Measurements from ENCODE around the gene HS1BP3. TPM values are rescaled to one million over a fixed set of nuclear protein-coding genes. Genes with fewer than 3 reads are reported as not detected.

Gene HS1BP3
- total RNA-seq: 1 to 10 TPM; 7.9 to 9.0 TPM

GRCh38 chr2:20650877-20651730, at the start of gene HS1BP3:
Gene HS1BP3 (minus strand): TSS chr2:20651098. CDS start chr2:20651063, 35 bp downstream.
- CTCF ChIA-PET: interaction anchor here (0.6 to 3.7 kb wide), 18 partner anchors 9 to 353 kb away, joined by 3 to 24 read pairs (median 6); partner anchors contain the start of gene RHOB

GRCh38 chr2:20698916-20699613, 48.2 kb upstream of the HS1BP3 start:
- CTCF ChIA-PET: interaction anchor here (0.9 kb wide), 1 partner anchor 15 kb away, joined by 4 read pairs; no protein-coding TSS in a partner anchor
- POLR2A ChIA-PET: no interaction called here

More at GRCh38 chr2:20650877-20651730, at the start of gene HS1BP3:
- POLR2A ChIA-PET: interaction anchor here (1.7 to 2.5 kb wide), 2 partner anchors 10 to 204 kb away, joined by 8 to 40 read pairs; partner anchors contain the start of gene RHOB

GRCh38 chr2:20697322-20697934, 46.5 kb upstream of the HS1BP3 start:
- CTCF ChIA-PET: no interaction called here
- POLR2A ChIA-PET: no interaction called here

- CTCF ChIA-PET: no interaction called here
These were observed 45.5 kb upstream of the HS1BP3 start for GRCh38 chr2:20696366-20696765.

GRCh38 chr2:20693317-20693716, 42.4 kb upstream of the HS1BP3 start:
- POLR2A ChIA-PET: no interaction called here

More at GRCh38 chr2:20696366-20696765, 45.5 kb upstream of the HS1BP3 start:
- POLR2A ChIA-PET: no interaction called here

GRCh38 chr2:20692081-20692480, 41.2 kb upstream of the HS1BP3 start:
- POLR2A ChIA-PET: no interaction called here
- CTCF ChIA-PET: interaction anchor here (1.1 kb wide), 1 partner anchor 30 kb away, joined by 3 read pairs; no protein-coding TSS in a partner anchor

More at GRCh38 chr2:20693317-20693716, 42.4 kb upstream of the HS1BP3 start:
- CTCF ChIA-PET: no interaction called here

- CTCF ChIA-PET: no interaction called here
- POLR2A ChIA-PET: no interaction called here
These were observed 40.3 kb upstream of the HS1BP3 start for GRCh38 chr2:20691076-20691734.

GRCh38 chr2:20689428-20690264, 38.7 kb upstream of the HS1BP3 start:
- ChIA-PET POLR2A (no interaction called here), CTCF (interaction anchor here (0.6 kb wide), 1 partner anchor 312 kb away, joined by 3 read pairs; no protein-coding TSS in a partner anchor)

- ChIA-PET POLR2A (no interaction called here), CTCF (interaction anchor here (1.2 kb wide), 1 partner anchor 26 kb away, joined by 3 read pairs; no protein-coding TSS in a partner anchor)
These were observed 36.4 kb upstream of the HS1BP3 start for GRCh38 chr2:20687260-20687832.

- ChIA-PET CTCF (interaction anchor here (1.2 to 1.3 kb wide), 2 partner anchors 14 to 18 kb away, joined by 3 to 4 read pairs; no protein-coding TSS in a partner anchor), POLR2A (no interaction called here)
These were observed 33.7 kb upstream of the HS1BP3 start for GRCh38 chr2:20684581-20685063.

GRCh38 chr2:20682167-20682920, 31.4 kb upstream of the HS1BP3 start:
- ChIA-PET POLR2A (no interaction called here), CTCF (interaction anchor here (0.6 to 1.6 kb wide), 3 partner anchors 21 to 280 kb away, joined by 3 to 6 read pairs (median 3); no protein-coding TSS in a partner anchor)

- CTCF ChIA-PET: interaction anchor here (1.6 kb wide), 1 partner anchor 282 kb away, joined by 6 read pairs; no protein-coding TSS in a partner anchor
- POLR2A ChIA-PET: no interaction called here
These were observed 30.0 kb upstream of the HS1BP3 start for GRCh38 chr2:20680744-20681375.

GRCh38 chr2:20678780-20679179, 27.9 kb upstream of the HS1BP3 start:
- POLR2A ChIA-PET: no interaction called here
- CTCF ChIA-PET: interaction anchor here (2.1 kb wide), 1 partner anchor 17 kb away, joined by 9 read pairs; no protein-coding TSS in a partner anchor

GRCh38 chr2:20678086-20678395, 27.1 kb upstream of the HS1BP3 start:
- ChIA-PET CTCF (interaction anchor here (2.1 kb wide), 1 partner anchor 17 kb away, joined by 9 read pairs; no protein-coding TSS in a partner anchor), POLR2A (no interaction called here)

GRCh38 chr2:20677301-20678085, 26.6 kb upstream of the HS1BP3 start:
- POLR2A ChIA-PET: no interaction called here
- CTCF ChIA-PET: interaction anchor here (0.8 to 2.1 kb wide), 2 partner anchors 15 to 16 kb away, joined by 3 to 9 read pairs; no protein-coding TSS in a partner anchor

Measured in activated CD8-positive, alpha-beta memory T cell treated with anti-CD3 and anti-CD28 coated beads for 36 hours (primary cell).